Adipocyte (in vitro differentiated cells): Measurements from ENCODE around the gene SLMAP.

Source experiments
- DNase-seq: peaks from one replicate; pipeline ENCODE4 v3.0.0-alpha.2; 2015; ENCODE audit warnings: low read depth
- H3K27me3 ChIP-seq: replicated peaks from 2 replicates; pipeline ENCODE4 v1.7.0; 2013; ENCODE audit warnings: mild to moderate bottlenecking, low read length, moderate library complexity; ENCODE audit not compliant: control insufficient read depth, insufficient read depth
- H3K36me3 ChIP-seq: 2 replicates; pipeline ENCODE4 v1.7.0; 2013; ENCODE audit warnings: low read length, mild to moderate bottlenecking, moderate library complexity; ENCODE audit not compliant: control insufficient read depth, insufficient read depth, severe bottlenecking
- H3K4me1 ChIP-seq: 2 replicates; pipeline ENCODE4 v1.7.0; 2013; ENCODE audit warnings: mild to moderate bottlenecking, low read length, moderate library complexity; ENCODE audit not compliant: control insufficient read depth, insufficient read depth
- H3K4me3 ChIP-seq: 2 replicates; pipeline ENCODE4 v1.7.0; 2013; ENCODE audit warnings: mild to moderate bottlenecking, low read length, moderate library complexity
- H3K9ac ChIP-seq: 2 replicates; pipeline ENCODE4 v1.7.0; 2013; ENCODE audit warnings: mild to moderate bottlenecking, low read length, moderate library complexity
- H3K9me3 ChIP-seq: 2 replicates; pipeline ENCODE4 v1.7.0; 2013; ENCODE audit warnings: mild to moderate bottlenecking, low read length, moderate library complexity; ENCODE audit not compliant: control insufficient read depth

SLMAP gene

GRCh38 chr3:57896691-57897090 lies 140.6 kb downstream of the SLMAP start:
- no peak overlapping the region for H3K4me3 ChIP-seq
- no peak for DNase-seq
- peaks cover 5% of the 10 kb centered on the region for H3K36me3 ChIP-seq
- peaks cover 33% of the 10 kb centered on the region for H3K4me1 ChIP-seq
- no peaks in the 10 kb centered on the region for H3K9me3 ChIP-seq
- no peaks in the 10 kb centered on the region for H3K27me3 ChIP-seq
- H3K9ac ChIP-seq = peak overlapping the region; percentile 16

DNA sequence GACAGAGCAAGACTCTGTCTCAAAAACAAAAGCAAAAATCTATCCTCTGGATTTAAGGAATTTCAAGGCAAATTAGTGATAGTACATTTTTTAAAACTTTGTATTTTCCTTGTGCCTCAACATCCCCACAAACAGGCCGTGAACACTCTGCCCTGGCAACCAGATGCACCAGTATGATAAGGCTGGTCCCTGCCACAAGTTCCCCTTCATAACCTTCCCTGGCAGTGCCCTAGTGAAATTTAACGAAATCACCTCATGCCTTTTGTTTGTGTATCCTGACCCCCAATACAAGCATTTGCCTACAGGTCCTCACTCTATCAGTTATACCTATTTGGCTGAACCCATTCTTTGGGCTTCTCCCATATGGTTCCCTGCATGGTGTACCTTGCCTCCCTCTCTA lies 144.7 kb downstream of the SLMAP start:
- DNase-seq = no peak
- Histone ChIP-seq H3K36me3 (peaks cover 5% of the 10 kb centered on the region), H3K9ac (no peak overlapping the region), H3K9me3 (no peaks in the 10 kb centered on the region), H3K4me3 (no peak overlapping the region), H3K27me3 (no peaks in the 10 kb centered on the region), H3K4me1 (peaks cover 32% of the 10 kb centered on the region)

GRCh38 chr3:57903124-57903890 lies 147.2 kb downstream of the SLMAP start:
- no peaks in the 10 kb centered on the region for H3K27me3 ChIP-seq
- DNase-seq = no peak
- peaks cover 25% of the 10 kb centered on the region for H3K4me1 ChIP-seq
- H3K9me3 ChIP-seq = no peaks in the 10 kb centered on the region
- peaks cover 12% of the 10 kb centered on the region for H3K36me3 ChIP-seq
- no peak overlapping the region for H3K9ac ChIP-seq
- no peak overlapping the region for H3K4me3 ChIP-seq

DNA sequence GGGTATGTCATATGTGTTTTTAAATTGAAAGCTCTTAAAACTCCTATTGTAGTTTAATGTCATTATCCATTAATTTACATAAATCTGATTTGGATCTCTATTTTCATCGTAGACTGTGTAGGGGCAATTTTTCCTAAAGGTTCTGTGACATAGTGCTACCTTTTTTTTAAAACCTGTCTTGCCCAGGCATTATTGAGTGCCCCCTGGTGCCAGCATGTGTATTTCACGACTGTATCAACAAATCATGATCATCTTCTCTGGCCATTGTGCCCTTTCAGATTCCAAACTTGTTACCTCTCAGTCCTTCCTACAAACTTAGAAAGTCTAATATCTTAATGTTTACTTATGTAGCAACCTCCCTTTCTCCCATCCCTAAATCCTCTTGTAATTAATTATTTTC lies 154.9 kb downstream of the SLMAP start:
- no peak for DNase-seq
- peaks cover 36% of the 10 kb centered on the region for H3K36me3 ChIP-seq
- no peaks in the 10 kb centered on the region for H3K9me3 ChIP-seq

GRCh38 chr3:57911593-57911992 lies 155.5 kb downstream of the SLMAP start:
- Histone ChIP-seq H3K9ac (no peak overlapping the region), H3K4me1 (peaks cover 35% of the 10 kb centered on the region), H3K4me3 (no peak overlapping the region), H3K9me3 (no peaks in the 10 kb centered on the region), H3K36me3 (peaks cover 40% of the 10 kb centered on the region), H3K27me3 (no peaks in the 10 kb centered on the region)
- no peak for DNase-seq

More for the DNA sequence above, 154.9 kb downstream of the SLMAP start:
- H3K4me1 ChIP-seq = peaks cover 35% of the 10 kb centered on the region
- H3K27me3 ChIP-seq = no peaks in the 10 kb centered on the region
- H3K4me3 ChIP-seq = no peak overlapping the region
- no peak overlapping the region for H3K9ac ChIP-seq

- Histone ChIP-seq H3K4me3 (no peak overlapping the region), H3K9ac (peak overlapping the region; percentile 76), H3K36me3 (peaks cover 19% of the 10 kb centered on the region), H3K4me1 (peaks cover 47% of the 10 kb centered on the region), H3K27me3 (no peaks in the 10 kb centered on the region), H3K9me3 (no peaks in the 10 kb centered on the region)
- DNase-seq = peak; percentile 46
Measured at GRCh38 chr3:57917601-57918000, 161.5 kb downstream of the SLMAP start.

- Histone ChIP-seq H3K9me3 (no peaks in the 10 kb centered on the region), H3K36me3 (peaks cover 15% of the 10 kb centered on the region), H3K27me3 (no peaks in the 10 kb centered on the region), H3K4me3 (no peak overlapping the region), H3K9ac (peak overlapping the region; percentile 76), H3K4me1 (peaks cover 47% of the 10 kb centered on the region)
- peak; percentile 92 for DNase-seq
Measured at GRCh38 chr3:57918123-57918837, 162.2 kb downstream of the SLMAP start.

DNA sequence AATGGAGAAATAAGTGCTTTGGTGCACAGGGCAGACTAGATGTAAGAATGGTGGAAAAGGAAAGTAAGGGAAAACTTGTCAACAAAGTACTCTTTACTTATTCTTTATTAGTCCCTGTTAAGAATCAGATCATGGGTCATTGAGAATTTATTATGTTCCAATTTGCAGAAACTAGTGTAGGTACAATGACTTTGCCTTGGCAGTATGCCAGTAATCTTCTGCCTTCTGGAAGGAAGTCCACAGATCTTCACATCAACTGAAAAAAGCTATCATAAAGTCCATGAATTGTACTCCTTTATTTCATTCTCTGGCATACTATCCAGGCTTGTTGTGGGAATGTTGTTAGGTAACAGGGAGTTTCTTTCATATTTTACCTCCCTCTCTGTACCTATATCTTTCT lies 163.9 kb downstream of the SLMAP start:
- no peaks in the 10 kb centered on the region for H3K9me3 ChIP-seq
- no peak for DNase-seq
- H3K9ac ChIP-seq = no peak overlapping the region
- H3K4me1 ChIP-seq = peaks cover 62% of the 10 kb centered on the region
- H3K36me3 ChIP-seq = peaks cover 15% of the 10 kb centered on the region
- no peaks in the 10 kb centered on the region for H3K27me3 ChIP-seq
- H3K4me3 ChIP-seq = no peak overlapping the region

GRCh38 chr3:57923101-57923500 lies 167.0 kb downstream of the SLMAP start:
- peak overlapping the region; percentile 70 for H3K9ac ChIP-seq
- no peaks in the 10 kb centered on the region for H3K36me3 ChIP-seq
- no peaks in the 10 kb centered on the region for H3K27me3 ChIP-seq
- DNase-seq = no peak
- no peaks in the 10 kb centered on the region for H3K9me3 ChIP-seq
- no peak overlapping the region for H3K4me3 ChIP-seq
- peaks cover 78% of the 10 kb centered on the region for H3K4me1 ChIP-seq

DNA sequence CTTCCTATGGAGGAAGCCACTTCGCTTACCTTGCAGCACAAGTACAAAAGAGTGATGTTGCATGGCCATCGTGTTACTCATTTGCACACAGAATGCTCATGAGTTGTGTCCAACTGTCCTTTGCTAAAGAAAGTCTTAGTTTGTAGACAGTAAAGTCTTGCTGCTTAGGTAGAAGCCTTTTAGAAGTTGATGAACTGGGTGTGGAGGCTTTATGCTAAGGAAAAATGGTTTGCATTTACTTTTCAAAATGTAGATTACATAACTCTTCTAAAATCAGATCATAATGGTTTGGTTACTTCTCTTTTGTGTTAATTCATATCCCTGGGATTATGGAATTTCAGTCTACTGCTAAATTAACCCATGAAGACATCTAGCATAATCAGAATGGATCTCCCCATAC lies 167.6 kb downstream of the SLMAP start:
- H3K9ac ChIP-seq = peak overlapping the region; percentile 70
- no peak for DNase-seq
- H3K36me3 ChIP-seq = no peaks in the 10 kb centered on the region
- H3K4me3 ChIP-seq = peak overlapping the region; percentile 27
- no peaks in the 10 kb centered on the region for H3K27me3 ChIP-seq
- peaks cover 78% of the 10 kb centered on the region for H3K4me1 ChIP-seq
- no peaks in the 10 kb centered on the region for H3K9me3 ChIP-seq

DNA sequence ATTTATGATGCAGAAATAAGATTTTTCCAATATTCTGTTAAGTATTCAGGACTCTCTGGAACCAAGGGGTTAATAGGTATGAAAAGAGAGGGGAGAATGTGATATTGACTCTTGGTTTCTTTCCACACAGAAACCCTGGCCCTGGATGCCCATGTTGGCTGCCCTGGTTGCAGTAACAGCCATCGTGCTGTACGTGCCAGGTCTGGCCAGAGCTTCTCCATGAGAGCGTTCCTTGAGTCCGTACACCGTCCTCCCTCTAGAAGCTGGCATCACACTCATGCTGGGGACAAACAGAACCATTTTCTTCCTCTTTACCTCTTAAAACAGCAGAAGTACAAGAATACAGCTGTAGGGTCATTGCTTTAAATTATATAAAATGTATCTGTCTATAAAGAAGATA lies 171.1 kb downstream of the SLMAP start:
- no peaks in the 10 kb centered on the region for H3K9me3 ChIP-seq
- H3K4me1 ChIP-seq = peaks cover 71% of the 10 kb centered on the region
- no peaks in the 10 kb centered on the region for H3K27me3 ChIP-seq
- no peak overlapping the region for H3K4me3 ChIP-seq
- DNase-seq = no peak
- peak overlapping the region; percentile 77 for H3K9ac ChIP-seq
- peaks cover 5% of the 10 kb centered on the region for H3K36me3 ChIP-seq
